Measurements from ENCODE around the gene TMEM175.
A peak's percentile ranks its signal among the peaks of the same experiment; 100 is the strongest.
"Not testable (repeated sequence)": the region's sequence is repeated elsewhere in the genome, so short reads cannot be mapped to it uniquely, and the experiment has no call there.

TMEM175 gene

DNA sequence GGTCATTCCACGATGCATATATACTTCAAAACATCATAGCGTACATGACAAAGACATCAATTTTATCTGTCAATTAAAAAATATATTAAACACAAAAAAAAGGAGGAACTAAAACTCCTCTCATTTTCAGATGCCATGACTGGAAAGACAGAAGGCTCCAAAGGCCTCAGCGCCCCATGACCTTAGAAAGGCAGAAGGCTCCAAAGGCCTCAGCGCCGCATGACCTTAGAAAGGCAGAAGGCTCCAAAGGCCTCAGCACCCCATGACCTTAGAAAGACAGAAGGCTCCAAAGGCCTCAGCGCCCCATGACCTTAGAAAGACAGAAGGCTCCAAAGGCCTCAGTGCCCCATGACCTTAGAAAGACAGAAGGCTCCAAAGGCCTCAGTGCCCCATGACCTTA is 13.7 kb upstream of the TMEM175 start:
- not testable (repeated sequence) for DNase-seq

DNA sequence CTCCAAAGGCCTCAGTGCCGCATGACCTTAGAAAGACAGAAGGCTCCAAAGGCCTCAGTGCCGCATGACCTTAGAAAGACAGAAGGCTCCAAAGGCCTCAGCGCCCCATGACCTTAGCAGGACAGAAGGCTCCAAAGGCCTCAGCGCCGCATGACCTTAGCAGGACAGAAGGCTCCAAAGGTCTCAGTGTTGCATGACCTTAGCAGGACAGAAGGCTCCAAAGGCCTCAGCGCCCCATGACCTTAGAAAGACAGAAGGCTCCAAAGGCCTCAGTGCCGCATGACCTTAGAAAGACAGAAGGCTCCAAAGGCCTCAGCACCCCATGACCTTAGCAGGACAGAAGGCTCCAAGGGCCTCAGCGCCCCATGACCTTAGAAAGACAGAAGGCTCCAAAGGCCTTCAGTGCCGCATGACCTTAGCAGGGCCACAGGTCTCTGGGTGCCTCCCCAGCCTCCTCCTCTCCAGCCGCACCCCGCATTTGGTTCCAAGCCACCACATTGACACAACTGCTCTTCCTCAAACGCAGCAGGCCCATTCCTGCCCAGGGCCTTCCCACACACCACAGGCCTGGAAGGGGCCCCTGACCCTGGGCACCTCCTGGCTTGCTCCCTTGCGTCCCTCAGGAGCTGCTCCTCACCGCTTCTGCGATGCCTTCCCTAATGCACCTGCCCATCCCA is 13.1 kb upstream of the TMEM175 start:
- not testable (repeated sequence) for DNase-seq

DNA sequence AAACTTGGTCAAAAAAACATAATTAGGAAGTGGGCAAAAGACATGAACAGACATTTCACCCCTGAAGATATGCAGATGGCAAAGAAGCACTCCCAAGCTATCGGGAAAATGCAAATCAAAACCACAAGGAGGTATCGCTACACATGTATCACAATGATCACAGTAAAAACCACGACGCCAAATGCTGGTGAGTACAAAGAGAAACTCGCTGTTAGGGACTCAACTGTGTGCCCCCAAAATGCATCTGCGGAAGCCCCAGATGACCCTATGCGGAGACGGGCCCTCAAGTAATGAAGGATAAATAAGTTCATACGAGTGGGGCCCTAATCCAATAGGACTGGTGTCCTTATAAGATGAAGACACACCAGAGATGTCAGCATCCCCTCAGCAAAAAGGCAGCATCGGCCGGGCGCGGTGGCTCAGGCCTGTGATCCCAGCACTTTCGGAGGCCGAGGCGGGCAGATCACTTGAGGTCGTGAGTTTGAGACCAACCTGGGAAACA is 10.4 kb upstream of the TMEM175 start:
- peak in 1 of 5 experiments; percentile 81 for DNase-seq

DNA sequence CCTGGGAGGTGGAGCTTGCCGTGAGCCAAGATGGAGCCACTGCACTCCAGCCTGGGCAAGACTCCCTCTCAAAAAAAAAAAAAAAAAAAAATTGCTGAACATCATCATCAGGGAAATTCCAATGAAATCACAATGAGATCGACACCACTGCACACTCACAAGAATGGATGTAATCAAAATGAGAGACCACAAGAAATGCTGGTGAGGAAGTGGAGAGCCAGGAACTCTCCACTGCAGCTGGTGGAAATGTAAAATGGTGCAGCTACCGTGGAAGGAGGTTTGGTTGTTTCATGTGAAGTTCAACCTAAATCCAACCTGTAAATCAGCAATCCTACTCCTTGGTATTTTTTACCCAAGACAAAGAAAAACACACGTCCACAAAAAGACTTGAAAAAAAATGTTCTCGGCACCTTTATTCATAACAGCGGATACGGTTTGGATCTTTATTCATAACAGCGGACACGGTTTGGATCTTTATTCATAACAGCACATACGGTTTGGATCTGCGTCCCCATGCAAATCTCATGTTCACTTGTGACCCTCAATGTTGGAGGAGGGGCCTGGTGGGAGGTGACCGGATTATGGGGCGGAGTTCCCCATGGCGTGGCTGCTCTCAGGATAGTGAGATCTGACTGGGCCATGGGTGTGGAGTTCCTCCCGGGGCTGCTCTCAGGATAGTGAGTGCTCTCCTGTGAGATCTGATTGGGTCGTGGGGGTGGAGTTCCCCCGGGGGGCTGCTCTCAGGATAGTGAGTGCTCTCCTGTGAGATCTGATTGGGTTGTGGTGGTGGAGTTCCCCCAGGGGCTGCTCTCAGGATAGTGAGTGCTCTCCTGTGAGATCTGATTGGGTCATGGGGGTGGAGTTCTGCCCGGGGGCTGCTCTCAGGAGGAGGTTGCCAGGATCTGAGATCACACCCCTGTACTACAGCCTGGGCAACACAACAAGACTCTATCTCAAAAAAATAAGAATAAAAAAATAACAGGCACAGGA is 7.9 kb upstream of the TMEM175 start:
- peak in 2 of 5 experiments; percentile 23 to 50 for DNase-seq

- no peak for DNase-seq
Observed at GRCh38 chr4:925171-925570, 7.1 kb upstream of the TMEM175 start.

DNA sequence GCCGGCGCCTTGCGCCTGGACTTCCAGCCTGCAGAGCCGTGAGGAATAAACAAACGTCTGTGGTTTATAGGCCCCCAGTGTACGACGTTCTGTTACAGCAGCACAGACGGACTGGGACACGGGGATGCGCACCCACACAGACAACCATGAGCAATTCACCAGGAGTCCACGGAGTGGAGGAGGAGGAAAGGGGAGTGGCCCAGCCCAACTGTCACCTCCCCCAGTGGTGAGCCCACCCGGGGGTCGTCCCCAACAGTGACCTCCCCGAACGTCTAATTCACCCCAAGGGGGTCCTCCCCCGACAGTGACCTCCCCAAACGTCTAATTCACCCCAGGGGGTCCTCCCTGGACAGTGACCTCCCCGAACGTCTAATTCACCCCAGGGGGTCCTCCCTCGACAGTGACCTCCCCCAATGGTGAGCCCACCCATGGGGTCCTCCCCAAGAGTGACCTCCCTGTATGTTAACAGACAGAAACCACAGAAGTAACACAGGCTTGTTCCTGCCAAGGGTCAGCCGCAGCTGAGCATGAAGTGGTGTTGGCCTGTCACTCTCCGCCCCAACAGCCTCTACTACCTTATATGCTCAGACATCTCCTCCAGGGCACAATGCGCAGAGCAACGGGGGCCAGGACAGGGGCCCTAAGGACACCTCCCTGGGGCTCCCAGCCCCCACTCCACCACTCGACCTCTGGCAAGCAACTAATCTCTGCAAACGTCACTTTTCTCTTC is 6.3 kb upstream of the TMEM175 start:
- DNase-seq: no peak

- no peak for DNase-seq
Observed at GRCh38 chr4:926538-926937, 5.7 kb upstream of the TMEM175 start.

DNA sequence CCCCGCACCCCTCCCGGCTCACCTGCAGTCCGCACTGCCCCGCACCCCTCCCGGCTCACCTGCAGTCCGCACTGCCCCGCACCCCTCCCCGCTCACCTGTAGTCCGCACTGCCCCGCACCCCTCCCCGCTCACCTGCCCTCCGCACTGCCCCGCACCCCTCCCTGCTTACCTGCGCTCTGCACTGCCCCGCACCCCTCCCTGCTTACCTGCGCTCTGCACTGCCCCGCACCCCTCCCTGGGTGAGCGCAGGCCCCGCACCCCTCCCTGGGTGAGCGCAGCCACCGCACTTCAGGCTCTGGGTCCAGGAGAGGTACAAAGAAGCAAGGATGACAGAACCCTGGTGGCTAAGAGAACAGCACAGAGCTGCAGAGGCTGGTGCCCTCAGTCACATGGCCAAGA is 4.7 kb upstream of the TMEM175 start:
- DNase-seq: not testable (repeated sequence)

- no peak for DNase-seq
Observed at GRCh38 chr4:929096-929765, 3.0 kb upstream of the TMEM175 start.

DNA sequence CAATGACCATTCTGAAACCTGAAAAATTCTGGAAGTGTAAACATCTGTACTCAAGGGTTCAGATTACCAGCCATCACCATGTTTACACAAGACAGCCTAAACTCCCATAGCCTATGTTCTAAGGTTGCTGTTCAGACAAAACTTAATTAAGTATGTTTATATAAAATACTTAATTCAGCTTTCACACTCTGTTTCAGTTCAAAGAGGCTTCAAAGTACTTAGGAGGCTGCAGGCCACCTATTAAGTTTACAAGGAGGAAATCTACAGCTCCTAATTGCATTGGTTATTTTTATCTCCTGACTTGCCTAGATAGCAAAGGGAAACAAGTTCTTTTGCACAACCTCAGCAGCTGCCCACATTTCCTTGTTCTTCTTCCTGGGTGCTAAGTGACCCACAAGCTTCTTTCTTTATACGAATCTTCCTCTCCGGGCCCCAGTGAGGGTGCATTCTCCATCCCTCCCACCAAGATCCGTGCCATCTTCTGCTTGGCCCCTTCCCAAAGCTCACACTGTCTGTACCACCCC is 2.2 kb upstream of the TMEM175 start:
- peak in 1 of 5 experiments; percentile 45 for DNase-seq

GRCh38 chr4:930827-931193 is 1.4 kb upstream of the TMEM175 start:
- no peak for DNase-seq

DNA sequence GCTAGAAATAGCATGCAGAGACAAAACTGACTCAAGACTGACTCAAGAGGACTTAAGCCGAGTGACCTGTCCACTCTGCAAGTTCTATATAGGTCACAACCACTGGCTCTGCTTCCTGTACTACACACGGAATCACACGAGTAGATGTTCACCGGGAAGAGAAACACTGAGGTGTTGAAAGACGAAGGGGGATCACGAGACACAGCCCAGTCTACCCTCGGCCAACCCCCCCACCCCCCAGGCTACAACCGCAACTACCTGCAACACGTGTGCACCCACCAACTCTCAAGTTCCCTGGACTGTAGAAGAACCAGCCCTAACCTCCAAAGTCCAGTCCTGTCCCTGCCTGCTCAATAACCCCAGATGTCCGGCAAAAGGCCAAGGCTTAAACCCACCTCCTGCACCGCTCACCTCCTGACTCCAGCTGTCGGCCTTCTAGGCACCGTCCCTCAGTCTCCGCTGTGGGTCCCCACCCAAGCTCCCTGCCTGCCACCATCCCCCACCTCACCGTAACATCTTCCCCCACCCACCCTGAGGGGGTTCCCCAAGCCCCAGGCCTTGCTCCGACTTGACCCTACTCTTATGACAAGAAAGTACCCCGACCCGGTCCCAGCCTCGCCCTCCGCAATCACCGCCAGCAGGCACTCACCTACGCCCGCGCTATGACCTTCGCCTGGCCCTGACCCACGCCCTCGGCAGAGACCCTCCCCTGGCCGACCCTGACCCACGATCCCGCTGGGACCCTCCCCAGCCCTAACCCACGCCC is 883 bp upstream of the TMEM175 start:
- peak in 2 of 5 experiments; percentile 20 to 33 for DNase-seq

DNA sequence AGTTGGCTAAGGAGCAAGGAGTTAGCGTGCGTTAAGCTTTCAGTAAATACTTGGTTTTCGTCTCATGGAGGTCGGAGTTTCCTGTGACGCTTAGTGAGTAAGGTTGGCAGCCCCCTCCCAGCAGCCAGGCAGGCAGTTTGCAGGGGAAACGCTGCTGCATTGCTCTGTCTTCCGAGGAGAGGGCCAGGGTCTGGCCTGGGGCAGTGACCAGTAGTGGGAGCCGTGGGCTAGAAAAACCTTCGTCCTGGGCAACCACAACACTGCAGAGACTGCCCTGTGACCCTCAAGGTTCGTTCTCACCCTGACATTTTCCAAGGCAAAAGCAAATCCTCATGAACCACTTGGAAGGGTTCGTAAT is 432 bp downstream of the TMEM175 start:
- no peak for DNase-seq

GRCh38 chr4:939508-939907 is 7.2 kb downstream of the TMEM175 start:
- DNase-seq: not testable (repeated sequence)

GRCh38 chr4:945274-946102 is 13.2 kb downstream of the TMEM175 start:
- no peak for DNase-seq

- no peak for DNase-seq
Observed at GRCh38 chr4:946103-946450, 13.8 kb downstream of the TMEM175 start.

GRCh38 chr4:946517-947471 is 14.5 kb downstream of the TMEM175 start:
- no peak for DNase-seq

DNA sequence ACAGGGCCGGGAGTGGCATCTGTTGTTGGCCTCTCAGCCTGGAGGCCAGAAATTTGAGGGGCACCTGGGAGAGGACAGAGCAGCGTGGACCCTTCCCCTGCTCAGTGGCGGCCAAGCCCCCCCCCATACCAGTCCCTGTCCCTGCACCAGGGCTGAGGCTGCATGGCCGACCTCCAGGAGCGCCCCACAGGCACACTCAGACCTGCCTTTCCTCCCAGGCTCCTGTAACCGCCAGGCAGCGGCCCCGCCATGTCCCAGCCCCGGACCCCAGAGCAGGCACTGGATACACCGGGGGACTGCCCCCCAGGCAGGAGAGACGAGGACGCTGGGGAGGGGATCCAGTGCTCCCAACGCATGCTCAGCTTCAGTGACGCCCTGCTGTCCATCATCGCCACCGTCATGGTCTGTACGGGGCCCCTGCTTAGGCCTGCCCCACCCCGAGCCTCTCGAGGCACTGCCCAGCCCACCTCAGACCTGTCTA is 15.3 kb downstream of the TMEM175 start:
- DNase-seq: no peak

All from T-helper 2 cell (primary cell).